ENCODE results near the gene CISH.
A peak's percentile ranks its signal among the peaks of the same experiment; 100 is the strongest.

The CISH gene

GRCh38 chr3:50602595-50603191 lies 8.9 kb downstream of the CISH start:
- Mint-ChIP-seq H3K4me3 (peak overlapping the region; percentile 73), H3K36me3 (ENCODE audit: low read depth) (peaks cover 65% of the 10 kb centered on the region), H3K4me1 (peaks cover 91% of the 10 kb centered on the region), H3K27me3 (no peaks in the 10 kb centered on the region), H3K27ac (peak overlapping the region; percentile 100), H3K9me3 (no peaks in the 10 kb centered on the region)
- ATAC-seq (peak; percentile 14), DNase-seq (peak; percentile 28)

- peak overlapping the region; percentile 65 for H3K4me3 Mint-ChIP-seq
- H3K4me1 Mint-ChIP-seq, result peaks cover 83% of the 10 kb centered on the region
- H3K27ac Mint-ChIP-seq, result peak overlapping the region; percentile 100
- ATAC-seq, result peak; percentile 70
- DNase-seq, result peak; percentile 90
- no peaks in the 10 kb centered on the region for H3K9me3 Mint-ChIP-seq
- peaks cover 49% of the 10 kb centered on the region for H3K36me3 Mint-ChIP-seq (ENCODE audit: low read depth)
- no peaks in the 10 kb centered on the region for H3K27me3 Mint-ChIP-seq
Observed at GRCh38 chr3:50600841-50601591, 10.6 kb downstream of the CISH start.

- ATAC-seq, result no peak
- Mint-ChIP-seq H3K9me3 (no peaks in the 10 kb centered on the region), H3K27me3 (no peaks in the 10 kb centered on the region), H3K4me3 (peak overlapping the region; percentile 65), H3K4me1 (peaks cover 79% of the 10 kb centered on the region), H3K36me3 (ENCODE audit: low read depth) (peaks cover 41% of the 10 kb centered on the region), H3K27ac (peak overlapping the region; percentile 100)
- DNase-seq, result peak; percentile 57
Observed at GRCh38 chr3:50600141-50600753, 11.3 kb downstream of the CISH start.

- peak overlapping the region; percentile 100 for H3K27ac Mint-ChIP-seq
- H3K36me3 Mint-ChIP-seq (ENCODE audit: low read depth), result peaks cover 36% of the 10 kb centered on the region
- H3K9me3 Mint-ChIP-seq, result no peaks in the 10 kb centered on the region
- DNase-seq (peak; percentile 36), ATAC-seq (no peak)
- H3K4me1 Mint-ChIP-seq, result peaks cover 79% of the 10 kb centered on the region
- H3K27me3 Mint-ChIP-seq, result no peaks in the 10 kb centered on the region
- peak overlapping the region; percentile 65 for H3K4me3 Mint-ChIP-seq
Observed at GRCh38 chr3:50599716-50600118, 11.9 kb downstream of the CISH start.

GRCh38 chr3:50599115-50599715 lies 12.4 kb downstream of the CISH start:
- Mint-ChIP-seq H3K4me1 (peaks cover 79% of the 10 kb centered on the region), H3K4me3 (peak overlapping the region; percentile 65)

GRCh38 chr3:50594253-50594785 lies 17.3 kb downstream of the CISH start:
- H3K27ac Mint-ChIP-seq, result peak overlapping the region; percentile 99
- ATAC-seq, result no peak

More at GRCh38 chr3:50599115-50599715, 12.4 kb downstream of the CISH start:
- DNase-seq (no peak), ATAC-seq (no peak)
- Mint-ChIP-seq H3K36me3 (ENCODE audit: low read depth) (peaks cover 31% of the 10 kb centered on the region), H3K27ac (peak overlapping the region; percentile 100), H3K27me3 (no peaks in the 10 kb centered on the region), H3K9me3 (no peaks in the 10 kb centered on the region)

GRCh38 chr3:50592568-50592967 lies 19.0 kb downstream of the CISH start:
- H3K4me1 Mint-ChIP-seq, result peaks cover 80% of the 10 kb centered on the region
- H3K27me3 Mint-ChIP-seq, result no peaks in the 10 kb centered on the region
- ATAC-seq, result no peak
- no peaks in the 10 kb centered on the region for H3K9me3 Mint-ChIP-seq
- H3K27ac Mint-ChIP-seq, result peak overlapping the region; percentile 99
- peaks cover 2% of the 10 kb centered on the region for H3K36me3 Mint-ChIP-seq (ENCODE audit: low read depth)
- peak overlapping the region; percentile 64 for H3K4me3 Mint-ChIP-seq
- DNase-seq, result peak; percentile 41

More at GRCh38 chr3:50594253-50594785, 17.3 kb downstream of the CISH start:
- DNase-seq, result no peak
- H3K4me1 Mint-ChIP-seq, result peaks cover 78% of the 10 kb centered on the region
- H3K4me3 Mint-ChIP-seq, result no peak overlapping the region
- H3K36me3 Mint-ChIP-seq (ENCODE audit: low read depth), result peaks cover 13% of the 10 kb centered on the region
- no peaks in the 10 kb centered on the region for H3K27me3 Mint-ChIP-seq
- no peaks in the 10 kb centered on the region for H3K9me3 Mint-ChIP-seq

- ATAC-seq (peak; percentile 1), DNase-seq (peak; percentile 44)
- Mint-ChIP-seq H3K9me3 (no peaks in the 10 kb centered on the region), H3K4me3 (peak overlapping the region; percentile 61), H3K27me3 (no peaks in the 10 kb centered on the region), H3K4me1 (peaks cover 93% of the 10 kb centered on the region), H3K36me3 (ENCODE audit: low read depth) (peaks cover 6% of the 10 kb centered on the region), H3K27ac (peak overlapping the region; percentile 99)
Observed at GRCh38 chr3:50591196-50591741, 20.3 kb downstream of the CISH start.

GRCh38 chr3:50588759-50589433 lies 22.7 kb downstream of the CISH start:
- peaks cover 99% of the 10 kb centered on the region for H3K4me1 Mint-ChIP-seq
- no peaks in the 10 kb centered on the region for H3K9me3 Mint-ChIP-seq
- no peak for DNase-seq
- no peaks in the 10 kb centered on the region for H3K27me3 Mint-ChIP-seq
- H3K4me3 Mint-ChIP-seq, result peak overlapping the region; percentile 61
- peak overlapping the region; percentile 99 for H3K27ac Mint-ChIP-seq
- peaks cover 18% of the 10 kb centered on the region for H3K36me3 Mint-ChIP-seq (ENCODE audit: low read depth)
- no peak for ATAC-seq

GRCh38 chr3:50587806-50588758 lies 23.5 kb downstream of the CISH start:
- peak; percentile 89 for DNase-seq
- Mint-ChIP-seq H3K27me3 (no peaks in the 10 kb centered on the region), H3K4me3 (peak overlapping the region; percentile 61), H3K36me3 (ENCODE audit: low read depth) (peaks cover 23% of the 10 kb centered on the region), H3K27ac (peak overlapping the region; percentile 99), H3K4me1 (peaks cover 96% of the 10 kb centered on the region), H3K9me3 (no peaks in the 10 kb centered on the region)
- ATAC-seq, result peak; percentile 62

GRCh38 chr3:50587373-50587772 lies 24.2 kb downstream of the CISH start:
- H3K27ac Mint-ChIP-seq, result peak overlapping the region; percentile 99
- peaks cover 27% of the 10 kb centered on the region for H3K36me3 Mint-ChIP-seq (ENCODE audit: low read depth)
- peak overlapping the region; percentile 61 for H3K4me3 Mint-ChIP-seq
- no peaks in the 10 kb centered on the region for H3K9me3 Mint-ChIP-seq
- H3K27me3 Mint-ChIP-seq, result no peaks in the 10 kb centered on the region
- ATAC-seq, result no peak
- DNase-seq, result no peak
- H3K4me1 Mint-ChIP-seq, result peaks cover 89% of the 10 kb centered on the region

GRCh38 chr3:50586763-50587070 lies 24.9 kb downstream of the CISH start:
- DNase-seq (no peak), ATAC-seq (no peak)
- Mint-ChIP-seq H3K27me3 (no peaks in the 10 kb centered on the region), H3K36me3 (ENCODE audit: low read depth) (peaks cover 28% of the 10 kb centered on the region), H3K4me1 (peaks cover 84% of the 10 kb centered on the region), H3K9me3 (no peaks in the 10 kb centered on the region), H3K27ac (peak overlapping the region; percentile 99), H3K4me3 (peak overlapping the region; percentile 61)

Data from activated naive CD8-positive, alpha-beta T cell treated with anti-CD3 and anti-CD28 coated beads, Interleukin-2, amount 50 U/mL, for 24 hours (primary cell).